ENCODE data around the gene GRID1.

Gene GRID1

GRCh38 chr10:85679061-85679460 is 687.5 kb downstream of the GRID1 start:
- H3K27ac ChIP-seq, result no peak overlapping the region
- TF ChIP-seq, protein P1, sequence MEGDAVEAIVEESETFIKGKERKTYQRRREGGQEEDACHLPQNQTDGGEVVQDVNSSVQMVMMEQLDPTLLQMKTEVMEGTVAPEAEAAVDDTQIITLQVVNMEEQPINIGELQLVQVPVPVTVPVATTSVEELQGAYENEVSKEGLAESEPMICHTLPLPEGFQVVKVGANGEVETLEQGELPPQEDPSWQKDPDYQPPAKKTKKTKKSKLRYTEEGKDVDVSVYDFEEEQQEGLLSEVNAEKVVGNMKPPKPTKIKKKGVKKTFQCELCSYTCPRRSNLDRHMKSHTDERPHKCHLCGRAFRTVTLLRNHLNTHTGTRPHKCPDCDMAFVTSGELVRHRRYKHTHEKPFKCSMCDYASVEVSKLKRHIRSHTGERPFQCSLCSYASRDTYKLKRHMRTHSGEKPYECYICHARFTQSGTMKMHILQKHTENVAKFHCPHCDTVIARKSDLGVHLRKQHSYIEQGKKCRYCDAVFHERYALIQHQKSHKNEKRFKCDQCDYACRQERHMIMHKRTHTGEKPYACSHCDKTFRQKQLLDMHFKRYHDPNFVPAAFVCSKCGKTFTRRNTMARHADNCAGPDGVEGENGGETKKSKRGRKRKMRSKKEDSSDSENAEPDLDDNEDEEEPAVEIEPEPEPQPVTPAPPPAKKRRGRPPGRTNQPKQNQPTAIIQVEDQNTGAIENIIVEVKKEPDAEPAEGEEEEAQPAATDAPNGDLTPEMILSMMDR (conservative IDR thresholded peaks at IDR 0.05), result no peak

- H3K27ac ChIP-seq, result no peak overlapping the region
- TF ChIP-seq, protein P1 (conservative IDR thresholded peaks at IDR 0.05), result no peak
Observed at GRCh38 chr10:85674851-85675250, 691.7 kb downstream of the GRID1 start.

- TF ChIP-seq, protein P1 (conservative IDR thresholded peaks at IDR 0.05), result no peak
- no peak overlapping the region for H3K27ac ChIP-seq
Observed at GRCh38 chr10:85673270-85673669, 693.3 kb downstream of the GRID1 start.

DNA sequence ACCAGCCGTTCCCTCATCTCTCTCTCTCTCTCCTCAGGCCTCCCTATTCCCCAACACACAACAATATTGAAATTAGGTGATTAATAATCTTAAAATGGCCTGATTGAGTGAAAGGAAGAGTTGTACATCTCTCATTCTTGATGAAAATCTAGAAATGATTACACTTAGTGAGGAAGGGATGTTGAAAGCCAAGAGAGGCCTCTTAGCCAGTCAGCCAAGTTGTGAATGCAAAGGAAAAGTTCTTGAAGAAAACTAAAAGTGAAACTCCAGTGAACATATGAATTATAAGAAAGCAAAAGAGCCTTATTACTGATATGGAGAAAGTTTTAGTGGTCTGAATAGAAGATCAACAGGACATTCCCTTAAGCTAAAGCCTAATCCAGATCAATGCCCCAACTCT is 695.1 kb downstream of the GRID1 start:
- no peak overlapping the region for H3K27ac ChIP-seq
- TF ChIP-seq, protein P1 (conservative IDR thresholded peaks at IDR 0.05), result no peak

DNA sequence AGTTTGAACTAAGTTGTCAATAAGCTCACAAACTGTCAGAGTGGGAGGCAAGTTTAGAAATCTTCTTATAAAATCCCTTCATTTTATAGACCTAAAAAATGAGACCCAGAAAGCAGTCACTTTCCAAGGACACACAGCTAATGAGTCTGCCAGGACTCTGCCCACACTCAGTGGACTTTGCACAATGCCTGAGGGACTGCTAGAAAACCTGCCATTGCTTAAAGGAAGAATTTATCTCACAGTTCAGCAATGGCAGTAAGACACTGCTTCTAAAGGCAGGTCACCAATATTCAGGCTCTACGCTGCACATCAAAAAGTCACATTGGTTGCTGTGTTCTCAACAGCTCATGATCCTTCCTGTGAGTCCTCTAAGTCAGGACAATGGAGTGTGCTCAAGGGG is 698.1 kb downstream of the GRID1 start:
- H3K27ac ChIP-seq, result no peak overlapping the region
- TF ChIP-seq, protein P1 (conservative IDR thresholded peaks at IDR 0.05), result no peak

GRCh38 chr10:85667638-85668233 is 698.9 kb downstream of the GRID1 start:
- H3K27ac ChIP-seq, result no peak overlapping the region
- TF ChIP-seq, protein P1 (conservative IDR thresholded peaks at IDR 0.05), result no peak

DNA sequence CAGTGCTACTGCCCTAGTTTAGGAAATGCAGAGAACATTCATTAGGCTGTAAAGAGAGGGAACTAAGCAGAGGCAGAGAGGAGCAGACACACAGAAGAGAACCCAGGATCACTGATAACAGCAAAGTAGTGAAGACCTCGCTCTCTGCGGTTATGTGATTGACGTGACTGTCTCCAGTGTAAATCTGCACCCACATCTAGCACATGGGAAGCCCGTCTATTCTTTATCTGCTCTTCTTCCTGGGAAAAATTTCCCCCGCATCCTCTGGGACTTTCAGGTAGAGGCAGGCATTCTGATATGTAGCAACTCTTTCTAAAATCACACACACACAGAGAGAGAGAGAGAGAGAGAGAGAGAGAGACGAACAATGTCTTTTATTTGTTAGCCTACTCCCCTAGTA is 699.6 kb downstream of the GRID1 start:
- TF ChIP-seq, protein P1 (conservative IDR thresholded peaks at IDR 0.05), result no peak

More for the DNA sequence above, 699.6 kb downstream of the GRID1 start:
- H3K27ac ChIP-seq, result no peak overlapping the region
